ENCODE results near the gene UQCC2.

UQCC2 gene

GRCh38 chr6:33711140-33712129, at the start of gene UQCC2:
Gene UQCC2, minus strand, starts transcription at chr6:33711700. Its CDS starts 14 bp downstream, at chr6:33711686.
- peak; percentile 97 for DNase-seq

GRCh38 chr6:33759887-33760629, 48.6 kb upstream of the UQCC2 start:
- DNase-seq, result no peak

GRCh38 chr6:33758815-33759216, 47.3 kb upstream of the UQCC2 start:
- no peak for DNase-seq

GRCh38 chr6:33757906-33758305, 46.4 kb upstream of the UQCC2 start:
- no peak for DNase-seq

- DNase-seq, result no peak
These were observed 45.6 kb upstream of the UQCC2 start for GRCh38 chr6:33757113-33757512.

GRCh38 chr6:33756211-33756954, 44.9 kb upstream of the UQCC2 start:
- no peak for DNase-seq

- no peak for DNase-seq
These were observed 43.8 kb upstream of the UQCC2 start for GRCh38 chr6:33755070-33755869.

- DNase-seq, result no peak
These were observed 42.7 kb upstream of the UQCC2 start for GRCh38 chr6:33754222-33754621.

- DNase-seq, result no peak
These were observed 41.1 kb upstream of the UQCC2 start for GRCh38 chr6:33752646-33753015.

GRCh38 chr6:33751771-33752645, 40.5 kb upstream of the UQCC2 start:
- DNase-seq, result no peak

- DNase-seq, result no peak
These were observed 38.9 kb upstream of the UQCC2 start for GRCh38 chr6:33750244-33750991.

- DNase-seq, result no peak
These were observed 37.9 kb upstream of the UQCC2 start for GRCh38 chr6:33749401-33749800.

- DNase-seq, result no peak
These were observed 37.3 kb upstream of the UQCC2 start for GRCh38 chr6:33748841-33749240.

- DNase-seq, result no peak
These were observed 36.3 kb upstream of the UQCC2 start for GRCh38 chr6:33747823-33748222.

- no peak for DNase-seq
These were observed 35.2 kb upstream of the UQCC2 start, which contains the start of gene IP6K3 for GRCh38 chr6:33746651-33747100. Gene IP6K3, minus strand, starts transcription at chr6:33746905. Its CDS starts 11,429 bp downstream, at chr6:33735476.

GRCh38 chr6:33746036-33746600, 34.6 kb upstream of the UQCC2 start:
- DNase-seq, result peak; percentile 49

GRCh38 chr6:33745548-33745947, 34.0 kb upstream of the UQCC2 start:
- DNase-seq, result no peak

- no peak for DNase-seq
These were observed 33.5 kb upstream of the UQCC2 start for GRCh38 chr6:33744895-33745546.
